GM23248 (cell line): ENCODE data around the gene STAT1.

Experiments
- EZH2 ChIP-seq: fragments of 200-600 bp; sonication (generic); IDR thresholded peaks from 2 replicates; pipeline ENCODE4 v1.6.1; 2018; ENCODE audit warnings: antibody characterized with exemption, mild to moderate bottlenecking; ENCODE audit not compliant: insufficient read depth, poor library complexity, severe bottlenecking
- EZH2phosphoT487 ChIP-seq: fragments of 200-600 bp; sonication (generic); IDR thresholded peaks from 2 replicates; pipeline ENCODE4 v1.6.1; 2018; ENCODE audit warnings: antibody characterized with exemption, moderate library complexity, mild to moderate bottlenecking, low read depth; ENCODE audit not compliant: insufficient read depth

DNA sequence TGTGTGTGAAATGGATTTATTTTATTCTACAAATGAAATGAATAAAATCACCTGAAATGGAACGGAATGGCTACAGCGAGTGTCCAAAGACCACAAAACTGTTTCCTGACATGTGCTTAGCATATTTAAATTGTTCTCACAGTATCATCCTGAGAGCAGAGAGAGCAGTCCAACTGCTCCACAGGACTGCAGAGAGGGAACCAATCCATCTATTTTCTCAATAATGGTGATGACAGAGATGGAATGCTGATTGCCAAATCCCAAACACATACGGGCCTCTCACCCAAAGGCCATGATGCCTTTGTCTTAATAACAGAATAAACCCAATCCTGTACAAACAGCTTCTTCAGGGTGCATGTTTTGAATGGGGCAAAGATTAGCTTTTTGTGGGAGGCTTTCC lies 41.1 kb downstream of the STAT1 start:
- TF ChIP-seq EZH2phosphoT487 (no peak), EZH2 (no peak)
